Neural cell (in vitro differentiated cells): ENCODE data around the gene FHOD3.

Experiments used
- CTCF ChIP-seq: fragments of 450-650 bp; IDR thresholded peaks from 2 replicates; pipeline ENCODE4 v1.5.1; 2014; ENCODE audit warnings: antibody characterized with exemption, mild to moderate bottlenecking, moderate library complexity; ENCODE audit not compliant: poor library complexity, severe bottlenecking
- EZH2 ChIP-seq: fragments of 200-600, 300-800 bp; shearing (Covaris generic), sonication (generic); IDR thresholded peaks from 2 replicates; pipeline ENCODE4 v1.6.1; 2014; ENCODE audit warnings: antibody characterized with exemption, low read length, borderline replicate concordance, mild to moderate bottlenecking; ENCODE audit not compliant: insufficient read depth, poor library complexity, severe bottlenecking
- RAD21 ChIP-seq: fragments of 450-650 bp; conservative IDR thresholded peaks from 2 replicates; pipeline ENCODE4 v1.6.1; 2014; ENCODE audit warnings: antibody characterized with exemption, mild to moderate bottlenecking, moderate library complexity

DNA sequence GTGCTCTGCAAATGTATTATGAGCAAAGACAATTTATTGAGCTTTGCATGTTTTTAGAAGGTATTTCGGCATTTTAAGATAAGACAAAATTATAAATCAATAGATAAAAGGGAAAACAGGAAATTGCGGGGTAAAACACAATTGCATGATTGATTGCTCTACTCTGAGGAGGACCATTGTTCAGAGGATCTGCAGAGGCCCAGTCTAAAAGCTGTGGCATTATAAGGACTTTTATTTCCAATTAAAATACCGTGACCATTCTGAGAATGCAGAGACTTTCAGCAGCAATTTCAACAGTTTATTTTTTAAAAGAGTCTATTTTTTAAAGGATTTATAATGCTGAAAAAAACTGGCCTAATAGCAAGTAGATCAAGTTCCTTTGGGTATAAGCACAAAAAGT lies 469.3 kb downstream of the FHOD3 start:
- TF ChIP-seq CTCF (no peak), RAD21 (no peak), EZH2 (no peak)
